OCI-LY7 (cell line): ENCODE results near the gene PNLDC1. TPM values are rescaled to one million over a fixed set of nuclear protein-coding genes. Genes with fewer than 3 reads are reported as not detected.

Experiments used
- BruUV-seq: library from RNA; stranded (reverse); fragments of 400-500 nt; replicated peaks from 2 replicates; lab custom pipeline; 2021; lab: Mats Ljungman, UMichigan
- CTCF ChIA-PET: fragments of 300-600 bp; sonication (Branson Sonifier 250); formaldehyde crosslinking; loops from one replicate; lab custom pipeline; 2022; ENCODE audit warnings: antibody characterized with exemption; ENCODE audit not compliant: unreplicated experiment; lab: Charles Lee
- POLR2A ChIA-PET: fragments of 300-600 bp; sonication (Branson Sonifier 250); formaldehyde crosslinking; loops from one replicate; lab custom pipeline; 2022; ENCODE audit warnings: antibody characterized with exemption; lab: Charles Lee
- DNase-seq: peaks from one replicate; pipeline ENCODE4 v3.0.0-alpha.2; 2015; ENCODE audit warnings: low spot score
- H2AFZ ChIP-seq: fragments of 200-600 bp; sonication (generic), shearing (Covaris generic); 2 replicates; pipeline ENCODE4 v1.6.1; 2014; ENCODE audit warnings: mild to moderate bottlenecking, antibody characterized with exemption, low read length, moderate library complexity
- H3K27ac ChIP-seq: fragments of 200-600 bp; sonication (generic); 2 replicates; pipeline ENCODE4 v1.5.1; 2014; ENCODE audit warnings: mixed run types, low read depth, mild to moderate bottlenecking, moderate library complexity, low read length, inconsistent platforms; ENCODE audit not compliant: poor library complexity, severe bottlenecking
- H3K36me3 ChIP-seq: fragments of 200-600 bp; sonication (generic); 2 replicates; pipeline ENCODE4 v1.6.1; 2014; ENCODE audit warnings: mild to moderate bottlenecking, antibody characterized with exemption, low read length, moderate library complexity, mixed read lengths; ENCODE audit not compliant: insufficient read depth
- H3K4me1 ChIP-seq: fragments of 200-600 bp; sonication (generic); 2 replicates; pipeline ENCODE4 v1.5.1; 2014; ENCODE audit warnings: mild to moderate bottlenecking, low read length; ENCODE audit not compliant: insufficient read depth, poor library complexity, severe bottlenecking
- H3K4me2 ChIP-seq: fragments of 200-600 bp; sonication (generic); 2 replicates; pipeline ENCODE4 v1.6.1; 2014; ENCODE audit warnings: mild to moderate bottlenecking, low read length
- H3K4me3 ChIP-seq: fragments of 200-600 bp; sonication (generic); 2 replicates; pipeline ENCODE4 v1.5.1; 2014; ENCODE audit warnings: mild to moderate bottlenecking, low read depth, low read length; ENCODE audit not compliant: poor library complexity, severe bottlenecking
- H3K79me2 ChIP-seq: fragments of 200-600 bp; sonication (generic); 2 replicates; pipeline ENCODE4 v1.6.1; 2016; ENCODE audit warnings: low read depth, mild to moderate bottlenecking, low read length, moderate library complexity, mixed read lengths; ENCODE audit not compliant: insufficient read depth
- H3K9me2 ChIP-seq: fragments of 200-600 bp; sonication (generic); 2 replicates; pipeline ENCODE4 v1.6.1; 2016; ENCODE audit warnings: mild to moderate bottlenecking, low read length, mixed read lengths; ENCODE audit not compliant: insufficient read depth
- H3K9me3 ChIP-seq: fragments of 200-600 bp; sonication (generic); 2 replicates; pipeline ENCODE4 v1.6.1; 2014; ENCODE audit warnings: mild to moderate bottlenecking, mixed run types, low read length, mixed read lengths
- H4K20me1 ChIP-seq: fragments of 200-600 bp; sonication (generic); 2 replicates; pipeline ENCODE4 v1.6.1; 2014; ENCODE audit warnings: mild to moderate bottlenecking, antibody characterized with exemption, low read length, moderate library complexity, mixed read lengths; ENCODE audit not compliant: insufficient read depth
- EZH2phosphoT487 ChIP-seq: fragments of 200-600 bp; sonication (generic); IDR thresholded peaks from 2 replicates; pipeline ENCODE4 v1.6.1; 2018; ENCODE audit warnings: low read depth, borderline replicate concordance, mild to moderate bottlenecking, mixed run types, antibody characterized with exemption, low read length, moderate library complexity, mixed read lengths
- intact Hi-C: fragments of 100-400 bp; cut with micrococcal nuclease; formaldehyde crosslinking; loops from one replicate; pipeline ENCODE4 v1.10.0; 2022; ENCODE audit not compliant: unreplicated experiment
- total RNA-seq, 2 experiments: library from RNA; depleted of rRNA in 1 of 2; stranded (reverse); fragments of >200 nt in 1 of 2; shearing (Covaris generic) in 1 of 2; gene quantifications; 2 replicates each; pipeline ENCODE4 v1.2.3, GENCODE V29; 2014 to 2022
- TF ChIP-seq, protein P1 (sequence below): fragments of 200-600 bp; sonication (generic); conservative IDR thresholded peaks from 2 replicates; pipeline ENCODE4 v1.5.1; 2014; ENCODE audit warnings: mild to moderate bottlenecking, antibody characterized with exemption, low read length, moderate library complexity, mixed read lengths

PNLDC1 gene
- total RNA-seq, 2 experiments from 2014 or later, result not detected

DNA sequence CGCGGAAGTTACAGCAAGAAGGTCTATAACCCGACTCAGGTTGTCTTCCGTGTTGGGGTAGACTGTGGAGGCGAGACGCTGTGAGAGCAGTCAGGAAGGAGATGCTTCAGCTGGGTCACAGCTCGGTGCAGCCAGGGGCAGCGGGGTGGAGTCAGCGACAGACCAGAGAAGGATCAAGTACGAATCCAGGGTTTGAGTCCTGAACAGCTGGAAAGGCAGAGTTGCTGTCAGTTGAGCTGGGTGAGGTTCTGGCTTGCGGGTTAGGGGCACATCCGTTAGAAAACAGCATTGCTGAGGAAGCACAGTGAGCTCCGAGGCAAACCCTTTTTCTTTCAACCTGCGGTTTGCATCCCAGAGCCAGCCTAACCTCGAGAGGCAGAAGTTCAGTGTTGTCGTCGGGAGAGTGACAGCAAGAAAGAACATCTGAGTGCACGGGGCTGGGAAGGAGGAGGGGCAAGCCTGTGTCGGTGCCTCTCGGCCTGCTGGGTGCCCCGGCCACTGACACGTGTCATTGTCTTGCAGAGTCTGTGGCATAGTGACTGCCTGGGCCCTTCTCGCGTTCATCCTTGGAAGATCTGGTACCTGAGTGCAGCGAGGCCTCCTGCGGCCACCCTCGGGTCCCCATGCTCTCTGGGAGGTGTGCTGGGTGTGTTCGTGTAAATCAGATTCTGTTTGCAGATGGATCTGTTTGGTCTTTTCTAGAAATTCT, 20.0 kb downstream of the PNLDC1 start:
- H3K4me2 ChIP-seq, result peak overlapping the region; percentile 7; the same call in 1 of the 2 replicates
- H3K79me2 ChIP-seq, result no peaks in the 10 kb centered on the region
- POLR2A ChIA-PET, result interaction anchor here (1.1 to 1.2 kb wide), 2 partner anchors 13 to 30 kb away, joined by 3 to 4 read pairs; partner anchors contain the start of genes MRPL18 and TCP1
- DNase-seq, result peak; percentile 54
- H2AFZ ChIP-seq, result peak overlapping the region; percentile 78
- H3K27ac ChIP-seq, result no peak overlapping the region
- no peaks in the 10 kb centered on the region for H3K9me3 ChIP-seq
- CTCF ChIA-PET, result no interaction called here
- intact Hi-C loops, result no loop called here
- H3K4me1 ChIP-seq, result peaks cover 10% of the 10 kb centered on the region
- no TSS peak for BruUV-seq
- H3K9me2 ChIP-seq, result no peaks in the 10 kb centered on the region
- H3K36me3 ChIP-seq, result no peaks in the 10 kb centered on the region
- H4K20me1 ChIP-seq, result no peaks in the 10 kb centered on the region
- no peak for TF ChIP-seq EZH2phosphoT487
- TF ChIP-seq, protein P1, sequence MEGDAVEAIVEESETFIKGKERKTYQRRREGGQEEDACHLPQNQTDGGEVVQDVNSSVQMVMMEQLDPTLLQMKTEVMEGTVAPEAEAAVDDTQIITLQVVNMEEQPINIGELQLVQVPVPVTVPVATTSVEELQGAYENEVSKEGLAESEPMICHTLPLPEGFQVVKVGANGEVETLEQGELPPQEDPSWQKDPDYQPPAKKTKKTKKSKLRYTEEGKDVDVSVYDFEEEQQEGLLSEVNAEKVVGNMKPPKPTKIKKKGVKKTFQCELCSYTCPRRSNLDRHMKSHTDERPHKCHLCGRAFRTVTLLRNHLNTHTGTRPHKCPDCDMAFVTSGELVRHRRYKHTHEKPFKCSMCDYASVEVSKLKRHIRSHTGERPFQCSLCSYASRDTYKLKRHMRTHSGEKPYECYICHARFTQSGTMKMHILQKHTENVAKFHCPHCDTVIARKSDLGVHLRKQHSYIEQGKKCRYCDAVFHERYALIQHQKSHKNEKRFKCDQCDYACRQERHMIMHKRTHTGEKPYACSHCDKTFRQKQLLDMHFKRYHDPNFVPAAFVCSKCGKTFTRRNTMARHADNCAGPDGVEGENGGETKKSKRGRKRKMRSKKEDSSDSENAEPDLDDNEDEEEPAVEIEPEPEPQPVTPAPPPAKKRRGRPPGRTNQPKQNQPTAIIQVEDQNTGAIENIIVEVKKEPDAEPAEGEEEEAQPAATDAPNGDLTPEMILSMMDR, result no peak
- no peak overlapping the region for H3K4me3 ChIP-seq

DNA sequence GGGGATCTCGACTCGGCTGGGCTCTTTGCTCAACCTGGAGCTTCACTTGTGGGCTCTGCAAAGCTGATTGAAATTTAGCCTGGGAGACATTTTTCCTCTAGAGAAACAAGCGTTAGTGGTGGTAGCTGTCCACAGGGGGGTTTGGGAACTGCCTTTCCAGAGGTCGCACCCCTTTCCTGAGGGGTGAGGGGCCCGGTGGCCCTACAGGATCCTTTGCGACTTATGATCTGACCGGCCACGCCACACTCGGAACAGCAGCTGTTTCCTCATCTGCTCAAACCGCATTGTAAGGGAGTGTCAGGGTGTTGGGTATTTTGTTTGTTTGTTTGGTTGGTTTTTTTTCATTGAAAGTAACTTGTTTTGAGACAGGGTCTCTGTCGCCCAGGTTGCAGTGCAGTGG, 21.0 kb downstream of the PNLDC1 start:
- intact Hi-C loops, result no loop called here
- POLR2A ChIA-PET, result interaction anchor here (0.6 to 1.2 kb wide), 2 partner anchors 14 to 28 kb away, joined by 4 to 6 read pairs; no protein-coding TSS in a partner anchor

More for the DNA sequence above, 21.0 kb downstream of the PNLDC1 start:
- Histone ChIP-seq H3K27ac (no peak overlapping the region), H3K9me3 (no peaks in the 10 kb centered on the region), H2AFZ (no peak overlapping the region), H3K79me2 (no peaks in the 10 kb centered on the region), H4K20me1 (no peaks in the 10 kb centered on the region), H3K36me3 (no peaks in the 10 kb centered on the region), H3K4me3 (no peak overlapping the region), H3K4me2 (no peak overlapping the region), H3K4me1 (peaks cover 10% of the 10 kb centered on the region), H3K9me2 (no peaks in the 10 kb centered on the region)
- TF ChIP-seq, protein P1, result no peak
- TF ChIP-seq EZH2phosphoT487, result no peak
- no peak for DNase-seq
- no TSS peak for BruUV-seq
- CTCF ChIA-PET, result no interaction called here
